AG08395 (cell line): ENCODE data around the gene FAM3B.

Experiments used
- DNase-seq: peaks from one replicate; pipeline ENCODE4 v3.0.0; 2012; ENCODE audit warnings: mixed read lengths, low spot score

Gene FAM3B

DNA sequence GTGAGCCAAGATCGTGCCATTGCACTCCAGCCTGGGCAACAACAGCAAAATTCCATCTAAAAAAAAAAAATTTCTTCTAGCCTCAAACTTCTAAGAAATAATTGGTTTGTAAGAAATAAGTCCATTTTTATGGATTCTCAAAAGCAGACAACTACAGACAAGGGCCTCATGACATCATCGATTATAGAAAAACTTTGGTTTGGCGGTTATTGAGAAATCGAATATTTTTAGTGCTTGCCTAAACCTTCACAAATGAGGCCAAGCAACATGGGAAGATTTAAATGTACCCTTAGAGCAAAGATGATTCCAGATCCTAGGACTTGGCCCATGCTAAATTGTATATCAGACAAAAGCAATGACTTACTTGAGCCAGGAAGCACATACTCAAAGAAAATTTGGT is 81.7 kb downstream of the FAM3B start:
- no peak for DNase-seq

DNA sequence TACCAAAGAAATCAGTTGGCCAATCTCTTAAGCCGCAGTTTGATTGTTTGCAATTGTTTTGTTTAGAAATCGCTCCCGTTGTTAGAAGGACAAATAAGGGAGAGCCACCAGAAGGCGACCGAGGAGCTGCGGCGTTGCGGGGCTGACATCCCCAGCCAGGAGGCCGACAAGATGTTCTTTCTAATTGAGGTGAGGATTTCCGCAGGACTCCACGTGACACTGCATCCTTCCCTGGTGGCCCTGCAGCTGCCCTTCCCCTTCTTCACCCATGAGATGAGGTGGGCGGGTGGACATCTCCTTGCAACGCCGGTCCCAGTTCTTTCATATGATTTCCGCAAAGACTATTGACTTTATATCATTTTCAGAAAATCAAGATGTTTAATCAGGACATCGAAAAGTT is 82.2 kb downstream of the FAM3B start:
- DNase-seq, result no peak

DNA sequence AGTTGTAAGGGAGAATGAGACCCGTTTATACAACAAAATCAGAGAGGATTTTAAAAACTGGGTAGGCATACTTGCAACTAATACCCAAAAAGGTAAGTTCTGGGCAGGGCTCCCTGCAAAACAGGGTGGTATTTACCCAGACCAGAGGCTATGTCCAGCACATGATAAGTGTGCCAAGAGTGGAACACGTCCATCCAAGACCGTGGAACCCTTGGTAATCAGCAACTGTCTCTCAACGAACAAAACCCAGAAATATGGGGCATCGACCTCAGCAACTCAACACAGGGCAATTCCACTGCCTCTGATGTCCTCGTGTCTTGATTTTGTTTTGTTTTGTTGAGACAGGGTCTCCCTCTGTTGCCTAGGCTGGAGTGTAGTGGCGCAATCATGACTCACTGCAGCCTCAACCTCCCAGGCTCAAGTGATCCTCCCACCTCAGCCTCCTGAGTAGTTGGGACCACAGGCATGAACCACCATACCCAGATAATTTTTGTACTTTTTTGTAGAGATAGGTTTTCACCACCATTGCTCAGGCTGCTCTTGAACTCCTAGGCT is 82.7 kb downstream of the FAM3B start:
- no peak for DNase-seq

DNA sequence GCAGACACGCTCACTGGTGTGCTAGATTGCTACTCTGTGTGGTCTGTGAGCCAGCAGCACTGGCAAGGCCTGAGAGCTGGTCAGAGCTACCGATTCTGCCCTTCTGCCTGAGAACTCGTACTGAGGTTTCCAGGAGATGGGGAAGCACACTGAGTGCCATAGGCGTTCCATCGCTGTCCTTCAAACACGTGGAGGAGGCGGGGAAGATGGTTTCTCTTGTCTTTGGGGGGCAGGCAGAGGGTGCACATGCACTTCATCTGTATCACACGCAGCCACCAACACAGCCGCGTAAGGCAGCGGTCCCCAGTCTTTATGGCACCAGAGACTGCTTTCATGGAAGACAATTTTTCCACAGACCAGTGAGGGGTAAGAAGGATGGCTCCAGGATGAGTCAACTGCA is 85.6 kb downstream of the FAM3B start:
- no peak for DNase-seq

DNA sequence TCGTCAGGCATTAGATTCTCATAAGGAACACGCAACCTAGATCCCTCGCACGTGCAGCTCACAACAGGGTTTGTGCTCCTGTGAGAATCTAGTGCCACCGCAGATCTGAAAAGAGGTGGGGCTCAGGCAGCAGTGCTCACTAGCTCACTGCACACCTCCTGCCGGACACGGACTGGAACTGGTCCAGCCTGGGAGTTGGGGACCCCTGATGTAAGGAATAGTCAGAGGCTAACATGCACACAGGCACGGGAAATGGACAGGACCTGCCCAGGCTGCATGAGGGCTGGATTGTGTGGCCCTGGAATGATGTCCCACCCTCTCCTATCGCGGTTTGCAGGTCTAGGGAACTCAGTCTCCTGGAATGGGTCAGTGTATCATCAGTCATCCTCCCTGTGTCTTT is 86.2 kb downstream of the FAM3B start:
- DNase-seq, result no peak

DNA sequence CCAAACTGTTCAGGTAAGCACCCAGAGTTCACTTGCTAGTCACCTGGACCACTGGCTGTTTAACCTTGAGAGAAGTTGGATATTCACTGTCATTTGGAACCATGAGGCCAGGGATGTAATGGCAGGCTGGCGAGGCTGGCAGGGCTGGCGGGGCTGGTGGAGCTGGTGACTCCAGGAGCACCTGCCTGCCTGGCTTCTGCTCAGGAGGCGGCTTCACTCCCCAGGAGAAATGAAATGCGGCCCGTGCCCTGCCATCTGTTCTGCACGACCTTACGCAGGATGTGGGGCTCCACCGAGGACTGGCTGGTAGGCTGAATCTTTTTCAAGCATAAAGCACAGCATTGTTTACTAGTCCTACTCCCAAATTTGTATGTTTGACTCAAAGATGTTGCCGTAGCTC is 86.7 kb downstream of the FAM3B start:
- no peak for DNase-seq

DNA sequence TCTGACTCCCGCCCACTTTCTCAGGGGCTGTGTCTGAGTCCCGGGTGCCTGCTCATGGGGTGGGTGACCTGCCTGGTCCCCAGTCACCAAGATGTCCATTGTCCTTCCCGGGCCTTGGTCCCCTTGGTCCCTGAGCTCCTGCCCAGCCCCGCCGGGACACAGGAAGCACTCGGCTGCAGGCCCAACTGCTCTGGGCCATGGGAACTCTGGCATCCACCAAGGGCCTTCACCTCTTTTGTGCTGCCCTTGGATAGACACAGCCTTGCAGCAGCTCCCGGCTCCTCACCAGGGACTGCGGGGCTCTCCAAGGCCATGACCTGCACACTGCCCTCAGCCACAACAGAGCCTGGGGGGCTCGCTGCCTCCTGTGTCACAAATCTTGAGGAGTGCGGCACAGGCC is 87.4 kb downstream of the FAM3B start:
- no peak for DNase-seq

DNA sequence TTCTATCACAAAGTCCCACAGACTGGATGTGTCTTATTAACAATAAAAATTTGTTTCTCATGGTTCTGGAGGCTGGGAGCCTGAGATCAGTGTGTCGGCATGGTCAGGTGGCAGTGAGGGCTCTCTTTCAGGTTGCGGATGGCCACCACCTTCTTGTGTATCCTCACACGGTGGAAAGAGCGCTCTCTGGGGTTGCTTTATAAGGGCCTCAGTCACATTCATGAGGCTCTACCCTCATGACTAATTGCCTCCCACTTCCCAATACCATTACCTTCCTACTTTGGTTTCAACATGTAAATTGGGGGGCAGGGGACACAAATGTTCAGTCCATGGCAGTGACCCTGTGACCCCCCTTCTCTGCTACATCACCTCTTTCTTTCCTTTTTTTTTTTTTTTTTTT is 88.7 kb downstream of the FAM3B start:
- no peak for DNase-seq

DNA sequence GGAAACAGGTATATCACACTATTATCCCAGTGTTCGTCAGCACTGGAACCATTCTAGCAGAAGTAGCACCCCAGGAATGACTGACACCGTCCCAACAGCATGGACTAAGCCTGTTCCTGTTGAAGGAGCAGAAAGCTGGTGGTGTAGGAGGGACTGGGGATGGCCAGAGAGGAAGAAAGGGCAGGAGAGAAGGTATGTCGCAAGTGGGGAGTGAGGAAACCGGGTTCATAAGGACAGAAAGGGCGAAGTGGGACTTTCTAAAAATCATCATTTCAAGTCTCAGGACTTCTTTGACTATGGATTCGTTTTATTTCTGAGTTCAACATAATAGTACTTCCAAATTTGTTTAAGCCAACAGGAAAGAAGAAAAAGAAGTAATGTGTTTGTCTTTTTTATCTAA is 89.7 kb downstream of the FAM3B start:
- DNase-seq, result no peak
